Measurements from ENCODE around the gene CAMTA1. TPM values are rescaled to one million over a fixed set of nuclear protein-coding genes. Genes with fewer than 3 reads are reported as not detected.

CAMTA1 gene
- total RNA-seq, 1 donor from 2014 or later, result 77.6 TPM

GRCh38 chr1:7014640-7014930 lies 229.3 kb downstream of the CAMTA1 start:
- Histone ChIP-seq H3K79me2 (ENCODE audit: insufficient read depth, low read length) (no peaks in the 10 kb centered on the region), H3K4me3 (ENCODE audit: insufficient read depth, low read depth, low read length) (no peak overlapping the region), H4K20me1 (ENCODE audit: insufficient read depth, low read length) (no peaks in the 10 kb centered on the region), H3K4me1 (ENCODE audit: insufficient read depth, low read length) (no peaks in the 10 kb centered on the region), H3K4me2 (ENCODE audit: low read length) (no peak overlapping the region), H2AFZ (ENCODE audit: low read depth, low read length) (no peak overlapping the region), H3K9ac (ENCODE audit: low read length) (no peak overlapping the region), H3K36me3 (ENCODE audit: insufficient read depth, low read length) (no peaks in the 10 kb centered on the region), H3K27ac (ENCODE audit: low read depth, low read length) (no peak overlapping the region), H3K9me3 (ENCODE audit: insufficient read depth, low read depth, low read length) (no peaks in the 10 kb centered on the region), H3K27me3 (ENCODE audit: insufficient read depth, low read length) (no peaks in the 10 kb centered on the region)
- peaks cover 1% of the 10 kb centered on the region for H3K9me3 Mint-ChIP-seq (ENCODE audit: unreplicated experiment)
- peaks cover 51% of the 10 kb centered on the region for H3K27me3 Mint-ChIP-seq (ENCODE audit: low read depth, unreplicated experiment)
- H3K27ac Mint-ChIP-seq (ENCODE audit: unreplicated experiment), result no peak overlapping the region
- H3K4me3 Mint-ChIP-seq (ENCODE audit: unreplicated experiment), result no peak overlapping the region
- no peaks in the 10 kb centered on the region for H3K4me1 Mint-ChIP-seq (ENCODE audit: low read depth, unreplicated experiment)
- FAIRE-seq, result no peak
- no peak for DNase-seq (ENCODE audit: low read depth)
- no peak for TF ChIP-seq EZH2 (IDR thresholded peaks at IDR 0.05; ENCODE audit: insufficient read depth, low read length)
- TF ChIP-seq, protein P1, sequence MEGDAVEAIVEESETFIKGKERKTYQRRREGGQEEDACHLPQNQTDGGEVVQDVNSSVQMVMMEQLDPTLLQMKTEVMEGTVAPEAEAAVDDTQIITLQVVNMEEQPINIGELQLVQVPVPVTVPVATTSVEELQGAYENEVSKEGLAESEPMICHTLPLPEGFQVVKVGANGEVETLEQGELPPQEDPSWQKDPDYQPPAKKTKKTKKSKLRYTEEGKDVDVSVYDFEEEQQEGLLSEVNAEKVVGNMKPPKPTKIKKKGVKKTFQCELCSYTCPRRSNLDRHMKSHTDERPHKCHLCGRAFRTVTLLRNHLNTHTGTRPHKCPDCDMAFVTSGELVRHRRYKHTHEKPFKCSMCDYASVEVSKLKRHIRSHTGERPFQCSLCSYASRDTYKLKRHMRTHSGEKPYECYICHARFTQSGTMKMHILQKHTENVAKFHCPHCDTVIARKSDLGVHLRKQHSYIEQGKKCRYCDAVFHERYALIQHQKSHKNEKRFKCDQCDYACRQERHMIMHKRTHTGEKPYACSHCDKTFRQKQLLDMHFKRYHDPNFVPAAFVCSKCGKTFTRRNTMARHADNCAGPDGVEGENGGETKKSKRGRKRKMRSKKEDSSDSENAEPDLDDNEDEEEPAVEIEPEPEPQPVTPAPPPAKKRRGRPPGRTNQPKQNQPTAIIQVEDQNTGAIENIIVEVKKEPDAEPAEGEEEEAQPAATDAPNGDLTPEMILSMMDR (IDR thresholded peaks at IDR 0.05; ENCODE audit: insufficient read depth, low read depth, low read length), result no peak
- H3K36me3 Mint-ChIP-seq (ENCODE audit: low read depth, unreplicated experiment), result peaks cover 6% of the 10 kb centered on the region

GRCh38 chr1:7015022-7015421 lies 229.8 kb downstream of the CAMTA1 start:
- TF ChIP-seq, protein P1 (IDR thresholded peaks at IDR 0.05; ENCODE audit: insufficient read depth, low read depth, low read length), result no peak
- TF ChIP-seq EZH2 (IDR thresholded peaks at IDR 0.05; ENCODE audit: insufficient read depth, low read length), result no peak
- H3K36me3 Mint-ChIP-seq (ENCODE audit: low read depth, unreplicated experiment), result peaks cover 6% of the 10 kb centered on the region
- FAIRE-seq, result no peak
- Histone ChIP-seq H3K27me3 (ENCODE audit: insufficient read depth, low read length) (peaks cover 3% of the 10 kb centered on the region), H4K20me1 (ENCODE audit: insufficient read depth, low read length) (no peaks in the 10 kb centered on the region), H3K9me3 (ENCODE audit: insufficient read depth, low read depth, low read length) (no peaks in the 10 kb centered on the region), H3K4me1 (ENCODE audit: insufficient read depth, low read length) (no peaks in the 10 kb centered on the region), H3K4me2 (ENCODE audit: low read length) (no peak overlapping the region), H3K27ac (ENCODE audit: low read depth, low read length) (no peak overlapping the region), H3K9ac (ENCODE audit: low read length) (no peak overlapping the region), H2AFZ (ENCODE audit: low read depth, low read length) (no peak overlapping the region), H3K36me3 (ENCODE audit: insufficient read depth, low read length) (no peaks in the 10 kb centered on the region), H3K79me2 (ENCODE audit: insufficient read depth, low read length) (no peaks in the 10 kb centered on the region), H3K4me3 (ENCODE audit: insufficient read depth, low read depth, low read length) (no peak overlapping the region)
- H3K27me3 Mint-ChIP-seq (ENCODE audit: low read depth, unreplicated experiment), result peaks cover 52% of the 10 kb centered on the region
- H3K4me1 Mint-ChIP-seq (ENCODE audit: low read depth, unreplicated experiment), result no peaks in the 10 kb centered on the region
- peaks cover 4% of the 10 kb centered on the region for H3K9me3 Mint-ChIP-seq (ENCODE audit: unreplicated experiment)
- H3K27ac Mint-ChIP-seq (ENCODE audit: unreplicated experiment), result no peak overlapping the region
- H3K4me3 Mint-ChIP-seq (ENCODE audit: unreplicated experiment), result no peak overlapping the region
- DNase-seq (ENCODE audit: low read depth), result no peak

DNA sequence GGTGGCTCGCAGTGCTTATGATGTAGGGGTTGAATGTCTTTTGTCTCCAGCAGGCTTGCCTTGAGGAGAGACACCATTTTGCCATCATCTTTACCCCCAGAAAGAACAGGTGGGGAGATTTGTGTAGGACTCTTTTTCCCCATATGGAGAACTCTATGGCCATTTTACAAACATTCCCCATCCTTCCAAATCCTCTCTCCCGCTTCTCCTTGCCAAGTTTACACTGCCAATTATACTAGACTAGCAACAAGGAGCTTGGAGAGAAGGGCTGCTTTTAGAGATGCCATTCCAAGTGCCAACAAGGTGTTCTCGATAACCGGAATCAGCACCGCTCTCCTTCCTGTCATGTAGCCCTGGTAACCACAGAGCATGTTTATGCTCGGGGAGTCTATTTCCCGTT lies 233.1 kb downstream of the CAMTA1 start:
- no peak overlapping the region for H3K4me3 Mint-ChIP-seq (ENCODE audit: unreplicated experiment)
- TF ChIP-seq, protein P1 (IDR thresholded peaks at IDR 0.05; ENCODE audit: insufficient read depth, low read depth, low read length), result no peak
- Histone ChIP-seq H3K4me3 (ENCODE audit: insufficient read depth, low read depth, low read length) (no peak overlapping the region), H2AFZ (ENCODE audit: low read depth, low read length) (no peak overlapping the region), H3K4me2 (ENCODE audit: low read length) (no peak overlapping the region), H3K27ac (ENCODE audit: low read depth, low read length) (no peak overlapping the region), H3K4me1 (ENCODE audit: insufficient read depth, low read length) (no peaks in the 10 kb centered on the region), H3K27me3 (ENCODE audit: insufficient read depth, low read length) (peaks cover 11% of the 10 kb centered on the region), H3K36me3 (ENCODE audit: insufficient read depth, low read length) (no peaks in the 10 kb centered on the region), H3K9ac (ENCODE audit: low read length) (no peak overlapping the region), H3K9me3 (ENCODE audit: insufficient read depth, low read depth, low read length) (no peaks in the 10 kb centered on the region), H4K20me1 (ENCODE audit: insufficient read depth, low read length) (no peaks in the 10 kb centered on the region), H3K79me2 (ENCODE audit: insufficient read depth, low read length) (no peaks in the 10 kb centered on the region)
- no peaks in the 10 kb centered on the region for H3K4me1 Mint-ChIP-seq (ENCODE audit: low read depth, unreplicated experiment)
- H3K27me3 Mint-ChIP-seq (ENCODE audit: low read depth, unreplicated experiment), result peaks cover 42% of the 10 kb centered on the region
- peaks cover 3% of the 10 kb centered on the region for H3K9me3 Mint-ChIP-seq (ENCODE audit: unreplicated experiment)
- FAIRE-seq (no peak), DNase-seq (ENCODE audit: low read depth) (no peak)
- peaks cover 4% of the 10 kb centered on the region for H3K36me3 Mint-ChIP-seq (ENCODE audit: low read depth, unreplicated experiment)
- no peak overlapping the region for H3K27ac Mint-ChIP-seq (ENCODE audit: unreplicated experiment)

Measured in astrocyte (in vitro differentiated cells and primary cell).